Nephron (organoid): Measurements from ENCODE around the gene SYNDIG1.

Source experiments
- H3K27ac Mint-ChIP-seq, 3 experiments: 2 replicates each; pipeline ENCODE4 v1.8.0; 2020; ENCODE audit warnings: mixed read lengths in 3 of 3, mild to moderate bottlenecking in 2 of 3, moderate library complexity in 1 of 3
- H3K27me3 Mint-ChIP-seq: 2 replicates; pipeline ENCODE4 v1.8.0; 2021; ENCODE audit warnings: low read depth, mild to moderate bottlenecking, moderate library complexity, mixed read lengths
- H3K36me3 Mint-ChIP-seq: 2 replicates; pipeline ENCODE4 v1.8.0; 2020; ENCODE audit warnings: low read depth, mixed read lengths
- H3K4me1 Mint-ChIP-seq: 2 replicates; pipeline ENCODE4 v1.8.0; 2020; ENCODE audit warnings: mixed read lengths
- H3K4me3 Mint-ChIP-seq, 3 experiments: 2 replicates each; pipeline ENCODE4 v1.8.0; 2020; ENCODE audit warnings: mild to moderate bottlenecking in 3 of 3, mixed read lengths in 3 of 3, moderate library complexity in 2 of 3
- H3K9me3 Mint-ChIP-seq: 2 replicates; pipeline ENCODE4 v1.8.0; 2020; ENCODE audit warnings: mixed read lengths
- CTCF ChIP-seq, 3 experiments: fragments of 200-600 bp; sonication (generic); IDR thresholded peaks; one replicate each; pipeline ENCODE4 v1.5.0; 2021; ENCODE audit warnings: antibody characterized with exemption in 3 of 3; ENCODE audit not compliant: unreplicated experiment in 3 of 3

The SYNDIG1 gene

GRCh38 chr20:24637941-24638340 is 168.5 kb downstream of the SYNDIG1 start:
- H3K27me3 Mint-ChIP-seq: peaks cover 24% of the 10 kb centered on the region
- no peak for TF ChIP-seq CTCF (IDR thresholded peaks at IDR 0.05; ENCODE audit: unreplicated experiment in 3 of 3)
- H3K36me3 Mint-ChIP-seq: no peaks in the 10 kb centered on the region
- H3K4me1 Mint-ChIP-seq: peaks cover 4% of the 10 kb centered on the region
- no peak overlapping the region for H3K27ac Mint-ChIP-seq
- H3K9me3 Mint-ChIP-seq: peaks cover 3% of the 10 kb centered on the region
- no peak overlapping the region for H3K4me3 Mint-ChIP-seq

GRCh38 chr20:24638591-24639548 is 169.4 kb downstream of the SYNDIG1 start:
- Mint-ChIP-seq H3K36me3 (no peaks in the 10 kb centered on the region), H3K4me3 (no peak overlapping the region), H3K27ac (no peak overlapping the region), H3K4me1 (peaks cover 4% of the 10 kb centered on the region), H3K9me3 (peaks cover 5% of the 10 kb centered on the region), H3K27me3 (peaks cover 22% of the 10 kb centered on the region)
- TF ChIP-seq CTCF (IDR thresholded peaks at IDR 0.05; ENCODE audit: unreplicated experiment in 3 of 3): no peak

GRCh38 chr20:24640276-24640675 is 170.8 kb downstream of the SYNDIG1 start:
- H3K9me3 Mint-ChIP-seq: peaks cover 5% of the 10 kb centered on the region
- no peaks in the 10 kb centered on the region for H3K4me1 Mint-ChIP-seq
- H3K4me3 Mint-ChIP-seq: no peak overlapping the region
- H3K27ac Mint-ChIP-seq: no peak overlapping the region
- peaks cover 19% of the 10 kb centered on the region for H3K27me3 Mint-ChIP-seq
- no peaks in the 10 kb centered on the region for H3K36me3 Mint-ChIP-seq
- no peak for TF ChIP-seq CTCF (IDR thresholded peaks at IDR 0.05; ENCODE audit: unreplicated experiment in 3 of 3)

- no peak for TF ChIP-seq CTCF (IDR thresholded peaks at IDR 0.05; ENCODE audit: unreplicated experiment in 3 of 3)
- peaks cover 19% of the 10 kb centered on the region for H3K27me3 Mint-ChIP-seq
These were observed 171.3 kb downstream of the SYNDIG1 start for GRCh38 chr20:24640686-24641085.

GRCh38 chr20:24643731-24644626 is 174.6 kb downstream of the SYNDIG1 start:
- H3K9me3 Mint-ChIP-seq: peaks cover 5% of the 10 kb centered on the region
- no peak for TF ChIP-seq CTCF (IDR thresholded peaks at IDR 0.05; ENCODE audit: unreplicated experiment in 3 of 3)
- H3K4me1 Mint-ChIP-seq: peaks cover 9% of the 10 kb centered on the region
- H3K27me3 Mint-ChIP-seq: peaks cover 10% of the 10 kb centered on the region
- no peaks in the 10 kb centered on the region for H3K36me3 Mint-ChIP-seq
- H3K4me3 Mint-ChIP-seq: no peak overlapping the region
- no peak overlapping the region for H3K27ac Mint-ChIP-seq

More at GRCh38 chr20:24640686-24641085, 171.3 kb downstream of the SYNDIG1 start:
- Mint-ChIP-seq H3K36me3 (no peaks in the 10 kb centered on the region), H3K27ac (no peak overlapping the region), H3K4me1 (no peaks in the 10 kb centered on the region), H3K9me3 (peaks cover 5% of the 10 kb centered on the region), H3K4me3 (no peak overlapping the region)
